Measurements from ENCODE around the gene BMPR1B.

DNA sequence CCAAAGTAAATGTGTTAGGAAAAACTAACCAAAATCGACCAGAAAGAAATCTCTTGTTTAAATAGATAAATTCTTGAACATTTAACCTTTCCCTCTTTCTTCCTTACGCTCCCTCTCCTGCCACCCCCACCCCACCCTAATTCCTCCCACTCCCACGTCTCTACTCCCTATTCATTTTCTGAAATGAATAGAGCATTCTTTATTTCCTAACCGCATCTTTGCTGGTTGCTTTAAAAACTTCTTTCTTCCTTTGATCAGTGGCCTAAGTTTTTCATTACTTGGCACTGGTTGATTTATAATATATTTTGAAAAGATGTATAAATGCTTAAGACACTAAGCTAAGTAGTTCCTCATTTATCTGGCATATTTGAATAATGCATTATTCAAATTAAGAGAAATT is 33.9 kb downstream of the BMPR1B start:
- TF ChIP-seq, protein P1, sequence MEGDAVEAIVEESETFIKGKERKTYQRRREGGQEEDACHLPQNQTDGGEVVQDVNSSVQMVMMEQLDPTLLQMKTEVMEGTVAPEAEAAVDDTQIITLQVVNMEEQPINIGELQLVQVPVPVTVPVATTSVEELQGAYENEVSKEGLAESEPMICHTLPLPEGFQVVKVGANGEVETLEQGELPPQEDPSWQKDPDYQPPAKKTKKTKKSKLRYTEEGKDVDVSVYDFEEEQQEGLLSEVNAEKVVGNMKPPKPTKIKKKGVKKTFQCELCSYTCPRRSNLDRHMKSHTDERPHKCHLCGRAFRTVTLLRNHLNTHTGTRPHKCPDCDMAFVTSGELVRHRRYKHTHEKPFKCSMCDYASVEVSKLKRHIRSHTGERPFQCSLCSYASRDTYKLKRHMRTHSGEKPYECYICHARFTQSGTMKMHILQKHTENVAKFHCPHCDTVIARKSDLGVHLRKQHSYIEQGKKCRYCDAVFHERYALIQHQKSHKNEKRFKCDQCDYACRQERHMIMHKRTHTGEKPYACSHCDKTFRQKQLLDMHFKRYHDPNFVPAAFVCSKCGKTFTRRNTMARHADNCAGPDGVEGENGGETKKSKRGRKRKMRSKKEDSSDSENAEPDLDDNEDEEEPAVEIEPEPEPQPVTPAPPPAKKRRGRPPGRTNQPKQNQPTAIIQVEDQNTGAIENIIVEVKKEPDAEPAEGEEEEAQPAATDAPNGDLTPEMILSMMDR (conservative IDR thresholded peaks at IDR 0.05 in 1 of 2, IDR thresholded peaks at IDR 0.05 in 1 of 2; ENCODE audit: extremely low read depth in 1 of 2, insufficient read depth in 1 of 2, low read depth in 1 of 2, low read length in 2 of 2), result no peak
- TF ChIP-seq EZH2 (IDR thresholded peaks at IDR 0.05; ENCODE audit: borderline replicate concordance, low read length), result no peak

Measured in mammary epithelial cell (primary cell).